Liver (tissue), 9 donors: ENCODE data around the gene IDH3A. TPM values are rescaled to one million over a fixed set of nuclear protein-coding genes. Genes with fewer than 3 reads are reported as not detected.

Experiments
- DNase-seq: peaks from one replicate; pipeline ENCODE4 v3.0.0-alpha.2; 2017; ENCODE audit warnings: low spot score
- H3K27ac ChIP-seq, 2 donors: one replicate each; pipeline ENCODE4 v1.7.0; 2013; ENCODE audit warnings: inconsistent platforms in 2 of 2, low read length in 2 of 2, control low read depth in 1 of 2, low read depth in 1 of 2, mild to moderate bottlenecking in 1 of 2
- H3K27me3 ChIP-seq, 4 donors: one replicate each; pipeline versions ENCODE4 v1.6.1 to v1.7.0; 2013; ENCODE audit warnings: low read length in 3 of 4, inconsistent platforms in 1 of 4, mild to moderate bottlenecking in 1 of 4, moderate library complexity in 1 of 4; ENCODE audit not compliant: control insufficient read depth in 4 of 4, insufficient read depth in 4 of 4
- H3K36me3 ChIP-seq, 4 donors: one replicate each; pipeline versions ENCODE4 v1.6.1 to v1.7.0; 2013; ENCODE audit warnings: low read length in 3 of 4, mild to moderate bottlenecking in 3 of 4, low read depth in 1 of 4, moderate library complexity in 1 of 4; ENCODE audit not compliant: control insufficient read depth in 4 of 4, insufficient read depth in 3 of 4
- H3K4me1 ChIP-seq, 4 donors: one replicate each; pipeline versions ENCODE4 v1.6.1 to v1.7.0; 2013; ENCODE audit warnings: low read length in 3 of 4, mild to moderate bottlenecking in 3 of 4, moderate library complexity in 1 of 4; ENCODE audit not compliant: control insufficient read depth in 4 of 4, insufficient read depth in 4 of 4
- H3K4me3 ChIP-seq, 3 donors: one replicate each; pipeline versions ENCODE4 v1.6.1 to v1.7.0; 2013; ENCODE audit warnings: low read length in 3 of 3, control low read depth in 1 of 3, low read depth in 1 of 3, mild to moderate bottlenecking in 1 of 3
- H3K9ac ChIP-seq, 2 donors: one replicate each; pipeline ENCODE4 v1.7.0; 2013; ENCODE audit warnings: low read length in 2 of 2, mild to moderate bottlenecking in 2 of 2, moderate library complexity in 2 of 2, control low read depth in 1 of 2, low read depth in 1 of 2
- H3K9me3 ChIP-seq, 4 donors: one replicate each; pipeline versions ENCODE4 v1.6.1 to v1.7.0; 2013; ENCODE audit warnings: low read length in 3 of 4; ENCODE audit not compliant: control insufficient read depth in 4 of 4
- EGR1 ChIP-seq, 2 donors: IDR thresholded peaks; 2 replicates each; pipeline ENCODE4 v1.6.1; 2016 to 2018; ENCODE audit warnings: antibody characterized with exemption in 2 of 2, low read depth in 2 of 2
- FOXA1 ChIP-seq: IDR thresholded peaks from 2 replicates; pipeline ENCODE4 v1.6.1; 2016; ENCODE audit warnings: antibody characterized with exemption
- FOXA2 ChIP-seq: IDR thresholded peaks from 2 replicates; pipeline ENCODE4 v1.6.1; 2016; ENCODE audit warnings: antibody characterized with exemption
- GABPA ChIP-seq, 2 donors: IDR thresholded peaks in 1 of 2; conservative IDR thresholded peaks in 1 of 2; 2 replicates each; pipeline ENCODE4 v1.6.1; 2016; ENCODE audit warnings: antibody characterized with exemption in 2 of 2, mild to moderate bottlenecking in 1 of 2, moderate library complexity in 1 of 2
- HNF4A ChIP-seq, 2 donors: conservative IDR thresholded peaks; 2 replicates each; pipeline ENCODE4 v1.6.1; 2016; ENCODE audit warnings: antibody characterized with exemption in 2 of 2, mild to moderate bottlenecking in 2 of 2
- HNF4G ChIP-seq: IDR thresholded peaks from 2 replicates; pipeline ENCODE4 v1.6.1; 2016; ENCODE audit warnings: antibody characterized with exemption
- JUND ChIP-seq, 2 donors: IDR thresholded peaks; 2 replicates each; pipeline ENCODE4 v1.6.1; 2016; ENCODE audit warnings: antibody characterized with exemption in 2 of 2
- SP1 ChIP-seq: IDR thresholded peaks from 2 replicates; pipeline ENCODE4 v1.6.1; 2018; ENCODE audit warnings: antibody characterized with exemption, mild to moderate bottlenecking
- TAF1 ChIP-seq: conservative IDR thresholded peaks from 2 replicates; pipeline ENCODE4 v1.6.1; 2016; ENCODE audit warnings: antibody characterized with exemption, mild to moderate bottlenecking
- WGBS: extraction: QIAGEN DNeasy Blood & Tissue Kit; methylation state at CpG from one replicate; pipeline ENCODE4 v1.1.7; 2013; 5-methylcytosine and 5-hydroxymethylcytosine counted together
- polyA plus RNA-seq, 2 donors: library from polyadenylated mRNA; stranded (reverse) in 1 of 2; unstranded in 1 of 2; fragments of 200-250 nt in 1 of 2; fragments of >200 nt in 1 of 2; fragmentation: Nextera tagmentation in 1 of 2; extraction: Ambion mirVana in 1 of 2; gene quantifications; one replicate each; pipeline versions ENCODE4 v1.2.1 to v1.2.3, GENCODE V29; 2013 to 2015
- total RNA-seq, 2 donors: library from RNA; depleted of rRNA; stranded (reverse); fragments of >200 nt; gene quantifications; one replicate each; pipeline ENCODE4 v1.2.3, GENCODE V29; 2014
- TF ChIP-seq, protein P1 (sequence below): IDR thresholded peaks from 2 replicates; pipeline ENCODE4 v1.6.1; 2016; ENCODE audit warnings: antibody characterized with exemption
- TF ChIP-seq, protein P2 (sequence below): fragments of 150-350 bp; IDR thresholded peaks from 2 replicates; pipeline ENCODE4 v1.5.1; 2017; ENCODE audit warnings: improper control_type of control experiment, low read depth, low read length; ENCODE audit not compliant: missing input control
- TF ChIP-seq, protein P3 (sequence below): IDR thresholded peaks from 2 replicates; pipeline ENCODE4 v1.6.1; 2016; ENCODE audit warnings: antibody characterized with exemption
- TF ChIP-seq, protein P4 (sequence below): IDR thresholded peaks from 2 replicates; pipeline ENCODE4 v1.6.1; 2016; ENCODE audit warnings: antibody characterized with exemption
- TF ChIP-seq, protein P5 (sequence below): IDR thresholded peaks from 2 replicates; pipeline ENCODE4 v1.6.1; 2016; ENCODE audit warnings: antibody characterized with exemption, mild to moderate bottlenecking
- donor health status: healthy.
- donor health status: healthy.
- donor health status: healthy.
- donor health status: healthy.
- donor health status: healthy.

The IDH3A gene
- total and polyA plus RNA-seq, 4 donors: 13.5 to 51.7 (median 24.0) TPM

DNA sequence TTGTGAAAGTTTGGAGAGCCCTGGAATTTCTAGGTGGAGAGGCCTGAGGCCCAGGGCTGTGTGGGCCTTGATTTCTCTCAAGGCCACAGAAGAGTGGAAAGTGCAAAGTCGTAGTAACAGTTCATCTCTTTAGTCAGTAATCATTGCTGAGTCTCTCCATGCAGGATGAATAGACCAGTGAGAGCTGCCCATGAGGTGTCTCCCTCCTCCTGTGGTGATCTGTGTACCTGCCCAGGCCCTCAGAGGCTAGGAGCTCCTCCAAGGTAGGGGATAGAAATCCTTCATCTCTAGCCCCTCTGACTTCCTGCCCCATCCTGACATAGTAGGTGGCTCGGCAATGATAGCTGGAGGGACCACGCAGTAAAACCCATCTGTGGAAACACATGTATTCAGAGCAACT, 6.8 kb upstream of the IDH3A start:
- Histone ChIP-seq H3K27ac (no peak overlapping the region), H3K27me3 (no peaks in the 10 kb centered on the region), H3K4me3 (no peak overlapping the region), H3K9me3 (no peaks in the 10 kb centered on the region), H3K4me1 (peaks cover 4 to 17% (median 13%) of the 10 kb centered on the region in 4 donors), H3K9ac (no peak overlapping the region), H3K36me3 (no peaks in the 10 kb centered on the region)
- no peak for DNase-seq
- TF ChIP-seq, protein P1, sequence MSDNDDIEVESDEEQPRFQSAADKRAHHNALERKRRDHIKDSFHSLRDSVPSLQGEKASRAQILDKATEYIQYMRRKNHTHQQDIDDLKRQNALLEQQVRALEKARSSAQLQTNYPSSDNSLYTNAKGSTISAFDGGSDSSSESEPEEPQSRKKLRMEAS: no peak
- TF ChIP-seq TAF1 (no peak), JUND (IDR thresholded peaks at IDR 0.05) (no peak), SP1 (no peak), GABPA (IDR thresholded peaks at IDR 0.05 in 1 of 2, conservative IDR thresholded peaks at IDR 0.05 in 1 of 2) (no peak), EGR1 (IDR thresholded peaks at IDR 0.05; ENCODE audit: low read depth in 2 of 2) (no peak)
- TF ChIP-seq, protein P2, sequence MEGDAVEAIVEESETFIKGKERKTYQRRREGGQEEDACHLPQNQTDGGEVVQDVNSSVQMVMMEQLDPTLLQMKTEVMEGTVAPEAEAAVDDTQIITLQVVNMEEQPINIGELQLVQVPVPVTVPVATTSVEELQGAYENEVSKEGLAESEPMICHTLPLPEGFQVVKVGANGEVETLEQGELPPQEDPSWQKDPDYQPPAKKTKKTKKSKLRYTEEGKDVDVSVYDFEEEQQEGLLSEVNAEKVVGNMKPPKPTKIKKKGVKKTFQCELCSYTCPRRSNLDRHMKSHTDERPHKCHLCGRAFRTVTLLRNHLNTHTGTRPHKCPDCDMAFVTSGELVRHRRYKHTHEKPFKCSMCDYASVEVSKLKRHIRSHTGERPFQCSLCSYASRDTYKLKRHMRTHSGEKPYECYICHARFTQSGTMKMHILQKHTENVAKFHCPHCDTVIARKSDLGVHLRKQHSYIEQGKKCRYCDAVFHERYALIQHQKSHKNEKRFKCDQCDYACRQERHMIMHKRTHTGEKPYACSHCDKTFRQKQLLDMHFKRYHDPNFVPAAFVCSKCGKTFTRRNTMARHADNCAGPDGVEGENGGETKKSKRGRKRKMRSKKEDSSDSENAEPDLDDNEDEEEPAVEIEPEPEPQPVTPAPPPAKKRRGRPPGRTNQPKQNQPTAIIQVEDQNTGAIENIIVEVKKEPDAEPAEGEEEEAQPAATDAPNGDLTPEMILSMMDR: no peak
- 92% methylated on average over 3 of the region's 3 CpGs for WGBS

DNA sequence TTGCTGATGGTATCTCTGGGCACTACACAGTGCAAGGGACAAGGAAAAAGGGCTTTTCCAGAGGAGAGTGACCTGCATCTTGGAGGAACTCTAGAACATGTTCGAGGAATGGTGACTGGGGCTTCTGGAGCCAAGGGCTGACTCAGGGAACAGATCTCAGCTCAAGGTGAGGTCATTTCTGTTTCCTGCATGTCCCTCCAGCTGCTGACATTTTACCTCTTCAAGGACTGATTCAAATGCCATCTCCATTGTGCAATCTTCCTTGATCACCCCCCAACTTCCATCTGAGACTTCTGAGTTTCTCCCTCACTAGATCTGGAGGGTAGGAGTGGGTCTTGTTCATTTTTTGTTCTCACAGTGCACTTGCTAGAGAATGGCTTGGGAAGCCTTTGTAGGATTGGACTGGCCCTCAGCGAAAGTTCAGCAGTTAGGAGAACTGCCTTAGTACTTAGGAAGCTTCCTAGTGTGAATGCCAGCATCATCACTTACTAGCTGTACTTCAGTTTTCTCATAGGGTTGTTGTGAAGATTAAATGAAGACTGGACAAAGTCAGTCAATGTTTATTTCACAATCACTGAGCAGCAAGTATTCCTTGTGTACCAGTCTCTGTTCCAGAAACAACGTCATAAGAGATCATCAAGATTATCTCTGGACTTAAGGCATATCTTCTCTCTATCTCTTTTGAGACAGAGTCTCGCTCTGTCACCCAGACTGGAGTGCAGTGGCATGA, 2.6 kb upstream of the IDH3A start:
- TF ChIP-seq HNF4A (conservative IDR thresholded peaks at IDR 0.05) (no peak), FOXA2 (no peak), EGR1 (IDR thresholded peaks at IDR 0.05; ENCODE audit: low read depth in 2 of 2) (no peak), FOXA1 (no peak)
- TF ChIP-seq, protein P3, sequence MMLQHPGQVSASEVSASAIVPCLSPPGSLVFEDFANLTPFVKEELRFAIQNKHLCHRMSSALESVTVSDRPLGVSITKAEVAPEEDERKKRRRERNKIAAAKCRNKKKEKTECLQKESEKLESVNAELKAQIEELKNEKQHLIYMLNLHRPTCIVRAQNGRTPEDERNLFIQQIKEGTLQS: no peak
- TF ChIP-seq, protein P1: no peak
- TF ChIP-seq, protein P4, sequence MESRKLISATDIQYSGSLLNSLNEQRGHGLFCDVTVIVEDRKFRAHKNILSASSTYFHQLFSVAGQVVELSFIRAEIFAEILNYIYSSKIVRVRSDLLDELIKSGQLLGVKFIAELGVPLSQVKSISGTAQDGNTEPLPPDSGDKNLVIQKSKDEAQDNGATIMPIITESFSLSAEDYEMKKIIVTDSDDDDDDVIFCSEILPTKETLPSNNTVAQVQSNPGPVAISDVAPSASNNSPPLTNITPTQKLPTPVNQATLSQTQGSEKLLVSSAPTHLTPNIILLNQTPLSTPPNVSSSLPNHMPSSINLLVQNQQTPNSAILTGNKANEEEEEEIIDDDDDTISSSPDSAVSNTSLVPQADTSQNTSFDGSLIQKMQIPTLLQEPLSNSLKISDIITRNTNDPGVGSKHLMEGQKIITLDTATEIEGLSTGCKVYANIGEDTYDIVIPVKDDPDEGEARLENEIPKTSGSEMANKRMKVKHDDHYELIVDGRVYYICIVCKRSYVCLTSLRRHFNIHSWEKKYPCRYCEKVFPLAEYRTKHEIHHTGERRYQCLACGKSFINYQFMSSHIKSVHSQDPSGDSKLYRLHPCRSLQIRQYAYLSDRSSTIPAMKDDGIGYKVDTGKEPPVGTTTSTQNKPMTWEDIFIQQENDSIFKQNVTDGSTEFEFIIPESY: no peak
- DNase-seq: no peak
- Histone ChIP-seq H3K27ac (no peak overlapping the region), H3K36me3 (no peaks in the 10 kb centered on the region), H3K9ac (no peak overlapping the region), H3K4me3 (no peak overlapping the region), H3K9me3 (no peaks in the 10 kb centered on the region), H3K4me1 (peaks cover 4 to 21% (median 8%) of the 10 kb centered on the region in 4 donors), H3K27me3 (no peaks in the 10 kb centered on the region)
- 95% methylated on average over 4 of the region's 4 CpGs for WGBS

DNA sequence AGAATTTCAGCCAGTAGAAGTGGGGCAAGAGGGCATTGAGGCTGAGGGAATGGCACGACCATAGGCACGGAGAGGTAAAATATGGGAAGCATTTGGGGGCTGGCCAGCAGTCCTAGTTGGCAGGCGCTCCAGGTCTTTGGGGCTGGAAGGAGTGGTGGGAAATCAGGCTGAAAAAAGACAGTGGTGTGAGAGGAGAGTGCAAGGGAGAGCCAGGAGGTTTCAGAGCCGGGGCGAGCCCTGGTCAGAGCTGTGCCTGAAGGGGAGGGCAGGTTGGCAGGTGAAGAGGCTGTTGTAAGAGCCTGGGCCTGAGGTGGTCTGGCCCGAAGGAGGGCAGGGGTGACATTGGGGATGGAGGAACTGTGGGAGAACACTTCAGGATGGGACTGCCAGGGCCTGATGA, 1.6 kb upstream of the IDH3A start:
- H3K27me3 ChIP-seq: no peaks in the 10 kb centered on the region
- no peak for DNase-seq
- no peaks in the 10 kb centered on the region for H3K9me3 ChIP-seq
- no peak overlapping the region for H3K4me3 ChIP-seq
- 96% methylated on average over 6 of the region's 6 CpGs for WGBS
- no peaks in the 10 kb centered on the region for H3K36me3 ChIP-seq
- H3K9ac ChIP-seq: no peak overlapping the region
- H3K27ac ChIP-seq: no peak overlapping the region
- peaks cover 4 to 21% (median 8%) of the 10 kb centered on the region in 4 donors for H3K4me1 ChIP-seq
- TF ChIP-seq, protein P4: no peak
- TF ChIP-seq, protein P5, sequence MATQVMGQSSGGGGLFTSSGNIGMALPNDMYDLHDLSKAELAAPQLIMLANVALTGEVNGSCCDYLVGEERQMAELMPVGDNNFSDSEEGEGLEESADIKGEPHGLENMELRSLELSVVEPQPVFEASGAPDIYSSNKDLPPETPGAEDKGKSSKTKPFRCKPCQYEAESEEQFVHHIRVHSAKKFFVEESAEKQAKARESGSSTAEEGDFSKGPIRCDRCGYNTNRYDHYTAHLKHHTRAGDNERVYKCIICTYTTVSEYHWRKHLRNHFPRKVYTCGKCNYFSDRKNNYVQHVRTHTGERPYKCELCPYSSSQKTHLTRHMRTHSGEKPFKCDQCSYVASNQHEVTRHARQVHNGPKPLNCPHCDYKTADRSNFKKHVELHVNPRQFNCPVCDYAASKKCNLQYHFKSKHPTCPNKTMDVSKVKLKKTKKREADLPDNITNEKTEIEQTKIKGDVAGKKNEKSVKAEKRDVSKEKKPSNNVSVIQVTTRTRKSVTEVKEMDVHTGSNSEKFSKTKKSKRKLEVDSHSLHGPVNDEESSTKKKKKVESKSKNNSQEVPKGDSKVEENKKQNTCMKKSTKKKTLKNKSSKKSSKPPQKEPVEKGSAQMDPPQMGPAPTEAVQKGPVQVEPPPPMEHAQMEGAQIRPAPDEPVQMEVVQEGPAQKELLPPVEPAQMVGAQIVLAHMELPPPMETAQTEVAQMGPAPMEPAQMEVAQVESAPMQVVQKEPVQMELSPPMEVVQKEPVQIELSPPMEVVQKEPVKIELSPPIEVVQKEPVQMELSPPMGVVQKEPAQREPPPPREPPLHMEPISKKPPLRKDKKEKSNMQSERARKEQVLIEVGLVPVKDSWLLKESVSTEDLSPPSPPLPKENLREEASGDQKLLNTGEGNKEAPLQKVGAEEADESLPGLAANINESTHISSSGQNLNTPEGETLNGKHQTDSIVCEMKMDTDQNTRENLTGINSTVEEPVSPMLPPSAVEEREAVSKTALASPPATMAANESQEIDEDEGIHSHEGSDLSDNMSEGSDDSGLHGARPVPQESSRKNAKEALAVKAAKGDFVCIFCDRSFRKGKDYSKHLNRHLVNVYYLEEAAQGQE: no peak
- TF ChIP-seq GABPA (IDR thresholded peaks at IDR 0.05 in 1 of 2, conservative IDR thresholded peaks at IDR 0.05 in 1 of 2) (no peak), EGR1 (IDR thresholded peaks at IDR 0.05; ENCODE audit: low read depth in 2 of 2) (no peak), HNF4G (no peak)
